Lung microvascular endothelial cell (primary cell): ENCODE measurements around the gene F2RL1. TPM values are rescaled to one million over a fixed set of nuclear protein-coding genes. Genes with fewer than 3 reads are reported as not detected.
A peak's percentile ranks its signal among the peaks of the same experiment; 100 is the strongest.
"Not testable (repeated sequence)": the region's sequence is repeated elsewhere in the genome, so short reads cannot be mapped to it uniquely, and the experiment has no call there.

ENCODE experiments used
- DNase-seq, 2 donors: peaks; one replicate each; pipeline versions ENCODE4 v3.0.0 to v3.0.0-alpha.2; 2010; ENCODE audit warnings: low read depth in 2 of 2
- total RNA-seq: library from RNA; depleted of rRNA; stranded (reverse); fragments of >200 nt; gene quantifications from 2 replicates; pipeline ENCODE4 v1.2.1, GENCODE V29; 2014

Gene F2RL1
- total RNA-seq, 1 donor from 2014 or later, result 33.9 TPM

DNA sequence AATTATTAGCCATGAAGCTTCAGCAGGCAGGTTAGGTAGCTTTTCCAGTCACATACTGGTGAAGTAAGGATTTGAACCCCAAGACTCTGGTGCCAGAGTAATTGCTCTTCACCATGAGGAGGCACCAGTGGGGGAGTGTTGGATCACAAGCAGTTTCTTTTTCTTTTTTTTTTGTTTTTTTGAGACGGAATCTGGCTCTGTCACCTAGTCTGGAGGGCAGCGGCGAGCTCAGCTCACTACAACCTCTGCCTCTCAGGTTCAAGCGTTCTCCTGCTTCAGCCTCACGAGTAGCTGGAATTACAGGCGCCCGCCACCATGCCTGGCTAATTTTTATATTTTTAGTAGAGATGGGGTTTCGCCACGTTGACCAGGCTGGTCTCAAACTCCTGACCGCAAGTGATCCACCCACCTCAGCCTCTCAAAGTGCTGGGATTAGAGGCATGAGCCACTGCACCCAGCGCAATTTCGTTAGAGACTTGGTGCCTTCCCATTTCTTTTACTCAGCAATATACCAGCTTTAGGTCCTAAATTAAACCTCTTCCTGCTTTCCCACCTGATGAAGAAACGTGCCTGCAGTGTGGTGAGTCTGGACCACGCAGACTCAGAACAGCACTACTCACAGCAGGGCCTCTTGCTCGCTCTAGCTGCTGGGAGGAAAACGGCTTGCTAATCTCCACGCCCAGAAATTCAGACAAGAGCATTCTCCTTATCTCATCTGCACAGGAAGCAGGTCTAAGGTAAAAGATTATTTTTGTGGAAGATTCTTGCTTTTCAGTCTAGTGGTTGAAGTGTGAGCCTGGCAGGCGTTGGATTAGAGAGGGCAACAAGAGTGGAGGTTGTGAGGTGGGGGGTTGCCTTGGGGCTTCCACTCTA is 30.8 kb downstream of the F2RL1 start, which contains the start of gene S100Z:
Gene S100Z (plus strand): TSS at position 596 of the 873 bp plus-strand sequence. CDS start 25,346 bp downstream, outside the sequence.
- no peak for DNase-seq

DNA sequence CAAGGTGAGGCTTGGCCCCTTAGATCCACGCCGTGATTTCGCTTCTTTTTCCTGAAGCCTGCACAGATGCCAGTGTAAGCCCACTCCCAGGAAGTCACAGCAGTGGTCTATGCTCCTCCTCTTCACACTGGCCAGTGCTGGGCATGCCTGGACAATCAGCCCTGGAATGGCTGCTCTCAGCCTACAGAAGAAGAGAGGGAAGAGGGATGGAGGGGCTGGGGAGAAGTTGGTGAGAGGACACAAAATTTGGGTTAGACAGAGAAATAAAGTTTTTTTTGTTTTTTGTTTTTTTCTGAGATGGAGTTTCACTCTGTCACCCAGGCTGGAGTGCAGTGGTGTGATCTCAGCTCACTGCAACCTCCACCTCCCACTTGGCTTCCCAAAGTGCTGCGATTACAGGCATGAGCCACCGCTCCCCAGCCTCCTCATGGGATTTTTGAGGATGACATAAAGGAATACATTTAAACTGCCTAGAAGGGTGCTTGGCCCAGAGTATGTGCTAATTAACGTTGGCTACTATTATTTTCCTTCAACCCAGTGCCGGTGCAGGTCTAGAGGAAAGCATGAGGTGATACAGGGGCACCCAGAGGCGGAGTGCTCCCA is 31.8 kb downstream of the F2RL1 start:
- no peak for DNase-seq

DNA sequence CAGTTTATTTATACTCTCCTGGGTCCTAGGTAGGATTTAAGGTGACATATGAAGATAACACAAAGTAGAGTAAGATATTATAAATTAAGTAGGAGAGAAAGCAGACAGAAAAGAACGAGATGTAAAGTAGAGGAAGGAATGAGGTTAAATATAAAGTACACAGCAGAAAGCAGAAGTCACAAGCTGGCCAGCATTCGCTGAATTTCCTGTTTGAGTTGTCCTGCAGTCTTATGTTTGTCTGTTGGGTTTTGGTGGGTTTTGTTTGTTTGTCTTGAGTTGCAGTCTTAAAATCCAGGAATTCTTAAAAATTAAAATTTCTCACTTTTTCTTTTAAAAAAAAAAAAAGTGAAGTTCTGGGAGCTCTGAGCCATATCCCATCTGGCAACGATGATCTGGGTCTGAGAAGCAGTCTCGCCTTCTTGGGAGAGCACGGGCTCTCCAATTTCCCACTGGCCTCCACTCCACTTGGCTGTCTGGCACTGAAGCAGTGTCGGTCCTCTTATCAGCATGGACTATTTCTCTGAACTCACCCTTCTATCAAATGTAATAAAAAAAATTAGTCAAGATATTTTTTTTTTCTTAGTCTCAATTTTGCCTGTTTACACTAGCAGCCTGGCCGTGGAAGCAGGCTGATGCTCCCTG is 33.0 kb downstream of the F2RL1 start:
- no peak for DNase-seq

DNA sequence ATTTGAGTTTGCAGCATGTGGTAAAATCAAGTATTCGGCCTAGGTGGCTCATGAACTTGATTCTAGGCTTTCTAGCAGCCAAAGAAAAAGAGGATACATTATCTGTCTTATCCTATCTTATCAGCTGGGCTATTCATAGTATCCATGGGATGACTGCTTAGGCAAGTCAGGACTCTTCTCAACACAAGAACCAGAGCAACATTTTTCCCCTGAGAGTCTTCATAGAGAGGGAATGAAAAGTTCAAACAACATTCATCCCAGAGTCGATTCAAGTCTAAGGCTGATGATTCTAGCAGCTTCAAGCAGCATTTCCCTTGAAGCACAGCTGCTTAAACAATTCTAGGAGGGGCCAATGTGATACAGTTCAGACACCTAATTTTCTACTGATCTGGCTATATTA is 33.9 kb downstream of the F2RL1 start:
- no peak for DNase-seq

DNA sequence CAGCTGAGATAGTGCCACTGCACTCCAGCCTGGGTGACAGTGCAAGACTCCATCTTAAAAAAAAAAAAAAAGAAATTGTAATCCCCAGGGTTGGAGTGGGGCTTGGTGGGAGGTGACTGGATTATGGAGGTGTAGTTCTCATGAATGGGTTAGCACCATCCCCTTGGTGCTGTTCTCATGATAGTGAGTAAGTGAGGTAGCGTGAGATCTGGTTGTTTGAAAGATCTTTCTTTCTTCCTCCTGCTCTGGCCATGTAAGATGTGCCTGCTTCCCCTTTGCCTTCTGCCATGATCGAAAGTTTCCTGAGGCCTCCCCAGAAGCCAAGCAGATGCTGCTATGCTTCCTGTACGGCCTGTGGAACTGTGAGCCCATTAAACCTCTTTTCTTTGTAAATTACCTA is 34.9 kb downstream of the F2RL1 start:
- DNase-seq, result not testable (repeated sequence)

DNA sequence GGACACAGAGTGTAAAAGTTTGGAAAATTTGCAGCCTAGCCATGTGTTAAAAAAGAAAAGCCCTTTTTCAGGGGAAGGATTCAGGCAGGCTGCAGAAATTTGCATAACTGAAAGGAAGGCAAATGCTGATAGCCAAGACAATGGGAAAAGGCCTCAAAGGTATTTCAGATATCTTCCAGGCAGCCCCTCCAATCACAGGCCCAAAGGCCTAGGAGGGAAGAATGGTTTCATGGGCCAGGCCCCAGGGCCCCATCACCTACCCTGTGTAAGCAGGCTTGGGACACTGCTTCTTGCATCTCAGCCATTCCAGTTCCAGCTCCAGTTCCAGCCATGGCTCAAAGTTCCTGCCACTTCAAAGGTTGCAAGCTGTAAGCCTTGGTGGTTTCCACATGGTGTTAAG is 35.8 kb downstream of the F2RL1 start:
- no peak for DNase-seq

DNA sequence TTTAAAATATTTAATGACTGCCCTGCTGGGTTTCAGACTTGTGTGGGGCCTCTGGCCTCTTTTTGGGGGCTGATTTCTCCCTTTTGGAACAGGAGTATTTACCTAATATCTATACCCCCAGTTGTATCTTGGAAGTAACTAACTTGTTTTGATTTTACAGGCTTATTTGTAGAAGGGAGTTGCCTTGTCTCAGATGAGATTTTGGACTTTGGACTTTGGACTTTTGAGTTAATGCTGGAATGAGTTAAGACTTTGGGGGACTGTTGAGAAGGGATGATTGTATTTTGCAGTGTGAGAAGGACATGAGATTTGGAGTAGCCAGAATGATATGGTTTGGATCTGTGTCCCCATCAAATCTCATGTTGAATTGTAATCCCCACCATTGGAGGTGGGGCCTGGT is 36.7 kb downstream of the F2RL1 start:
- DNase-seq, result not testable (repeated sequence)

DNA sequence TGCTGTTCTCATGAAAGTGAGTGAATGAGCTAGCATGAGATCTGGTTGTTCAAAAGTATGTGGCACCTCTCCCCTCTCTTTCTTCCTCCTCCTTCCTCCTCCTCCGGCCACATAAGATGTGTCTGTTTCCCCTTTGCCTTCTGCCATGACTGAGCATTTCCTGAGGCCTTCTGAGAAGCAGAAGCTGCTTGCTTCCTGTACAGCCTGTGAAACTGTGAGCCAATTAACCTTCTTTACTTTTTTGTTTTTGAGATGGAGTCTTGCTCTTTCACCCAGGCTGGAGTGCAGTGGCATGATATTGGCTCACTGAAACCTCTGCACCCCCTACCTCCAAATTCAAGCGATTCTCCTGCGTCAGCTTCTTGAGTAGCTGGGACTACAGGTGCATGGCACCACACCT is 37.1 kb downstream of the F2RL1 start:
- DNase-seq, result peak in 1 of 2 donors; percentile 75

DNA sequence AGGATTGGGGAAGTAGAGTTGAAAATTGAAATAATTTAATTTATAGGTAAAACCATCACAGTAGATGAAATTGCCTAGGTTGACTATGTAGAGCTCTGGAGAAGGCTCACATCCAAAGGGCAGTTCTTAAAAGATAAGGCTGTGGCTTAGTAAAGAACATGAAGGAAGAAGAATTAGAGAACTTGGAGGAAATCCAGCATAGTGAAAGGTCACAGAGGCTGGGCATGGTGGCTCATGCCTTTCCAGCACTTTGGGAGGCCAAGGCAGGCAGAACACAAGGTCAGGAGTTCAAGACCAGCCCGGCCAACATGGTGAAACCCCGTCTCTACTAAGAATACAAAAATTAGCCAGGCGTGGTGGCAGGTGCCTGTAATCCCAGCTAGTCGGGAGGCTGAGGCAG is 38.0 kb downstream of the F2RL1 start:
- DNase-seq, result not testable (repeated sequence)

DNA sequence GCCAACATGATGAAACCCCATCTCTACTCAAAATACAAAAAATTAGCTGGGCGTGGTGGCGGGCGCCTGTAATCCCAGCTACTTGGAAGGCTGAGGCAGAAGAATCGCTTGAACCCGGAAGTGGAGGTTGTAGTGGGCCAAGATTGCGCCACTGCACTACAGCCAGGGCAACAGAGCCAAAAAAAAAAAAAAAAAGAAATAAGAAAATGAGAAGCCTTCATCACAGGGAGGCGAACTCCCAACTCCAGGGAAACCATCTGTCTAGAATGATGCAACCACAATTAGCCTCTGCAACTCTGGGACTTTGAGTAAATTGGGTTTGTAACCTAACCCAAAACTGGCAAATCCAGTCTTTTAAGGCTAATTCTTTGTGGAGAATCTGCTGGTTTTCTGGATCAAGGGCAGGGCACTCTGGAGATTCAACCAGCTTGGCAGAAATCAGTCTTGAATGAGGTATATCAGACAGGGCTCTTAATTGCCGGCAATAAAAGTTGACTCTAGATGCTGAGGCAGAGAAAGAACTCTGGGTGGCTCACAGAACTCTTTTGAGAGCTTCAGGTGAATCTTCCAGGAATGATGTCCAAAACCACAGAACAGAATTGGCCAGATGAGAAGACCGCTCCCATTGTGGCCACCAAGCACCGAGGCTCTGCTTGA is 40.9 kb downstream of the F2RL1 start:
- no peak for DNase-seq

DNA sequence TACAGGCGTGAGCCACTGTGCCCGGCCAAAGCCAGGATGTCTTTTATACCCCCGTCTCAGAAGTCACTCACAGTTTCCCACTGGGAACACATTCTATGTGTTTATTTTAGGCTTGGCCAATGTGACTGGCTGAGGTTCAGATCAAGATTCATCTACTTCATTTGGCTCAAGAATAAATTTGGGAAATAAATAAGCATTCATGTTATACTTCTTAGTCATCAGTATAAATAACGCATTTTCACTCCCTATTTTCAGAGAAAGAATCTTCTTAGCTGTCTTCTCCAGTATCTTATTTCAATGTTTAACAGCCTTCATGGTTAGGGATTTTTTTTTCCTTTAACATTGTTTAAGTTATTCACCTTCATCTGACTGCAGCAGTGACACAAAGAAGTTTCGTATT is 42.8 kb downstream of the F2RL1 start:
- DNase-seq, result no peak

DNA sequence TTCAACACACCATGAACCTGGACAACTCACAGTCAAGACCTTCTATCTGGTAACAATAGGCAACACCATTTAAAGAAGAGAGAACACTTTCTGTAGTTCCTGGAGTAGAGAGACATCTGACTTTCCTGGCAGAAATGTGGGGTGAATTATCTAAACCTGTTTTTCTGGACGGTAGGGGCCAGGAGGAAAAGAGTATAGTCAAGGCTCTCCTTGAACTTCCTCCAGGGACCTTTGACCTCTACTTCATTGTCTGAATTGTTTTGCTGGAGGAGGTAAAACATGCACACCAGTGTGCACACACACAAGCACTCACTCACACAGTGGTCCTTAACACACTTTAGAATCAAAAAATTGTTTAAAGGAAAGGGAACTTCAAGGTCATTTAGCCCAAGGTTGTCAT is 44.2 kb downstream of the F2RL1 start:
- no peak for DNase-seq

DNA sequence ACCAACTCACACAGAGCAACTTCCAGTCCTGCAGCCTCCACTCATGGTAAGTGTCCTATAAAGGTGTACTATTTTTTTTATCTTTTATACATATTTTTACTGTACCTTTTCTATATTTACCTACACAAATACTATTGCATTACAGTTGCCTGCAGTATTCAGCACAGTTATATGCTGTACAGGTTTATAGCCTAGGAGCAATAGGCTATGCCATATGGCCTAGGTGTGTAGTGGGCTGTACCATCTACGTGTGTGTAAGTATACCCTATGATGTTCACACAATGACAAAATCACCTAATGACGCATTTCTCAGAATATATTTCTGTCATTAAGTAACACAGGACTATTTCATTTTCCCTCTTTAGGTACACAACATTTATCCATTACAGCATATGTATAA is 47.7 kb downstream of the F2RL1 start:
- no peak for DNase-seq

DNA sequence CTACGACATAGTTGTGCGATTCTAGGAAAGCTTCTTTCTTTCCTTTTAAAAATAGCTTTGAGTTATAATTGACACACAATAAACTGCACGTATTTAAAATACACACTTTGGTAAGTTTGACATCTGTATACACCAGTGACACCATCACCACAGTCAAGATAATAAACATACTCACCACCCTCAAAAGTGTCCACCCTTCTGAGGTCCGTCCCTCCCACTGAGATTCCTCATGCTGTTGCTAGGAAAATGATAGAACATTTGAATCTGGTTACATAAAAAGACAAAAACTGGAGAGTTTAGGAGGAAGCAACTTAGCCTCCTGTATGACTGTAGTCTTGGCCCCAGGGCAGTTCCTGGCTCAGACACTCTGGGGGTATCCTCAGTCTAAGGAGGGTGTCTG is 48.2 kb downstream of the F2RL1 start:
- DNase-seq, result no peak

DNA sequence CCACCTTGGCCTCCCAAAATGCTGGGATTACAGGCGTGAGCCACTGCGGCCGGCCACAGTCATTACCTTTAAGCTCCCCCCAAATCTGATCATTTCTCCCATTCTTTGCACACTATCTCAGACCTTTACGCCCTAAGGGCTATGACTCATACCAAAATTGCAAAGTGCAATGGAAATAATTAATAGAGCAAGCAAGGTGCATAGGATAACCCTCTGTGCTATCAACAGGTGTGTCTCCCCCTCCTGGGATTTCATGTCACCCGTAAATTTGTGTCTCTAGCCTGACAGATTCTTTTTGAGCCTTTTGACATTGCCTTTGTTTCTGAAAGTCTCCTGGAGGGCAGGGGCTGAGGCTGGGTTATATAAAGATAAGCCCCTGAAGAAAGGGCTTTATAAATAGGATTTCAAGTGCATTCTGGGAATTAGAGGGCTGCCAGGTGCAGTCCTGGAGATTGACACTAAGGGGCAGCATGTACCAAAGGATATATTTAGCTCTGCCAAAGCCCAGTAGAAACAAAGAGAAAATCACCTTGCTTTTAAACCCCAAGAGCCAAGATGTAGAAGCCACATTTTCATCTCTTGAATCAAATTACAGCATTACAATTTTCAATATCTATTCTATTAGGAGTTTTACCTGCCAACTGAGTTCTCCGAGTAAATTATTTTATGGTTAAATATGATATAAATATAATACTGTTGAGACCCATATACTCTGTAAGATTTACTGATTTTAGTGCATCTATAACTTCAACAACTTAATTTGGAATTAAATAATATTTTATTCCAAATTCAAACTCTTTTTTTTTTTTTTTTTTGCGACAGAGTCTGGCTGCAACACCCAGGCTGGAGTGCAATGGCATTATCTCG is 49.2 kb downstream of the F2RL1 start:
- DNase-seq, result peak; percentile 75 to 78

DNA sequence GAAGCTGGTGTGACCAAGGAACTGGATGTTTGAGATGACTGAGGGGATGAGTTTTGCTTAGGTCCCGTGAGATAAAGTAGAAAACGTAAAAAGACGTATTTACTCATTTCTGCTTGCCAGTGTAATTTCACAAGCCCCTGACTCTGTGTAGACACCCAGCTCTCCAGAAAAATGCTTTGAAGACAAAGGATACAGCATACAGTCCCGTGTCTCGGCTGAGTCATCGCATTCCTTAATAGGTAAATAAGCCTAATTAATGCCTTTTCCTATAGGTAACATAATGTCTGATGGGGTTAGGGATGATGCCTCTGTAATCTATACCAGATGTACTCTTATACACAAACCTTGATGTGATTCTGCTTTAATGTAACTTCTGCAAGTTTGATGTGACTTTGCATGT is 51.2 kb downstream of the F2RL1 start:
- DNase-seq, result no peak

DNA sequence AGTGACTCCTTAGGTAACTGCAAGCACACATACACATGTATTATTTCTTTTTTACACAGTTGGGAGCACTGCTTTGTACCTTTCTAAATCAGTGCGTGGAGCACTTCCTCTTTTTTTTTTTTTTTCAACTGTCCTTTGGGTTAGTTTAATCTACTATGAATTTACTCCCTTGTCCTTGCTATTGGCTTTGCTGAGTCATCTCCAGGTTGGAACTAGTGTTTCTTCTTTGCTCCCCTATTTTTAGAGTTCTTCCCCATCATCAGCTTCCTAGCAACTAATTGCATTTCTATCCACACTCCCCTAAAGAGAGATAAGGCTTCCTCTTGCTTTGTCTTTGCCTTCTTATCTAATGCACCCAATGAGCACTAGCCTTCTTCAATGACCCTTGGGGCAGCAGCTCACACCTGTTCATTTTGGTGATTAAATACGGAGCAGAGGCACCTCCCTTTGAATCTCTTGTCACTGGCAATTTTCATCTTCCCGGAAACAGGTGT is 55.3 kb downstream of the F2RL1 start:
- no peak for DNase-seq
